HepG2 (cell line): ENCODE results near the gene NOL4L. TPM values are rescaled to one million over a fixed set of nuclear protein-coding genes. Genes with fewer than 3 reads are reported as not detected.

Experiments
- AGO1 ChIP-seq: fragments of 200-400 bp; formaldehyde crosslinking; IDR thresholded peaks from 2 replicates; pipeline ENCODE4 v1.6.1; 2017; ENCODE audit warnings: mild to moderate bottlenecking, low read depth, low read length, moderate library complexity; ENCODE audit not compliant: poor library complexity, severe bottlenecking
- AHDC1 ChIP-seq: sonication (generic); formaldehyde crosslinking; IDR thresholded peaks from 2 replicates; pipeline ENCODE4 v1.5.1; 2020; ENCODE audit warnings: mild to moderate bottlenecking, missing genetic modification reagents, borderline replicate concordance
- ARNT ChIP-seq: fragments of 450-650 bp; IDR thresholded peaks from 2 replicates; pipeline ENCODE4 v1.6.1; 2017
- BHLHE40 ChIP-seq: IDR thresholded peaks from 2 replicates; pipeline ENCODE4 v1.6.1; 2011; ENCODE audit warnings: low read length, improper control_type of control experiment
- CEBPB ChIP-seq: IDR thresholded peaks from 2 replicates; pipeline ENCODE4 v1.6.1; 2011; ENCODE audit warnings: low read depth, low read length, improper control_type of control experiment, borderline replicate concordance
- CENPBD1 ChIP-seq: sonication (generic); formaldehyde crosslinking; IDR thresholded peaks from 2 replicates; pipeline ENCODE4 v1.8.0; 2022; ENCODE audit warnings: missing genetic modification reagents, low read depth, mild to moderate bottlenecking, borderline replicate concordance
- FOSL1 ChIP-seq: sonication (generic); formaldehyde crosslinking; IDR thresholded peaks from 2 replicates; pipeline ENCODE4 v1.9.0; 2021; ENCODE audit warnings: missing genetic modification reagents, borderline replicate concordance
- FUBP1 ChIP-seq: sonication (generic); formaldehyde crosslinking; IDR thresholded peaks from 2 replicates; pipeline ENCODE4 v1.5.1; 2020; ENCODE audit warnings: missing genetic modification reagents, mild to moderate bottlenecking, borderline replicate concordance
- MAFK ChIP-seq, 2 experiments: IDR thresholded peaks in 1 of 2; conservative IDR thresholded peaks in 1 of 2; 2 replicates each; pipeline ENCODE4 v1.6.1; 2011; ENCODE audit warnings: improper control_type of control experiment in 2 of 2, low read length in 2 of 2
- NR0B2 ChIP-seq: sonication (generic); formaldehyde crosslinking; IDR thresholded peaks from 2 replicates; pipeline ENCODE4 v1.4.0; 2020; ENCODE audit warnings: mild to moderate bottlenecking, missing genetic modification reagents
- NR2F6 ChIP-seq, 2 experiments: IDR thresholded peaks; 2 replicates each; pipeline ENCODE4 v1.6.1; 2016; ENCODE audit warnings: antibody characterized with exemption in 1 of 2, mild to moderate bottlenecking in 1 of 2
- RNF2 ChIP-seq: fragments of 450-650 bp; conservative IDR thresholded peaks from 2 replicates; pipeline ENCODE4 v1.6.1; 2016; ENCODE audit warnings: low read depth
- TBP ChIP-seq: sonication (generic); formaldehyde crosslinking; IDR thresholded peaks from 2 replicates; pipeline ENCODE4 v1.5.0; 2020; ENCODE audit warnings: missing genetic modification reagents
- YY1 ChIP-seq: IDR thresholded peaks from 2 replicates; pipeline ENCODE4 v1.6.1; 2011; ENCODE audit warnings: low read length, low read depth, moderate library complexity, mild to moderate bottlenecking; ENCODE audit not compliant: insufficient read depth, insufficient replicate concordance
- ZFP62 ChIP-seq: sonication (generic); formaldehyde crosslinking; IDR thresholded peaks from 2 replicates; pipeline ENCODE4 v1.4.0; 2020; ENCODE audit warnings: missing genetic modification reagents
- ZNF256 ChIP-seq: sonication (generic); formaldehyde crosslinking; conservative IDR thresholded peaks from 2 replicates; pipeline ENCODE4 v1.4.0; 2020; ENCODE audit warnings: missing genetic modification reagents
- ZNF274 ChIP-seq: sonication (generic); formaldehyde crosslinking; IDR thresholded peaks from 2 replicates; pipeline ENCODE4 v1.5.1; 2020; ENCODE audit warnings: mild to moderate bottlenecking, missing genetic modification reagents
- ZNF446 ChIP-seq: sonication (generic); formaldehyde crosslinking; IDR thresholded peaks from 2 replicates; pipeline ENCODE4 v1.5.0; 2020; ENCODE audit warnings: mild to moderate bottlenecking, missing genetic modification reagents
- ZNF562 ChIP-seq: sonication (generic); formaldehyde crosslinking; IDR thresholded peaks from 2 replicates; pipeline ENCODE4 v1.8.0; 2022; ENCODE audit warnings: missing genetic modification reagents, borderline replicate concordance
- ZNF569 ChIP-seq: sonication (generic); formaldehyde crosslinking; IDR thresholded peaks from 2 replicates; pipeline ENCODE4 v1.5.0; 2020; ENCODE audit warnings: mild to moderate bottlenecking, missing genetic modification reagents, moderate library complexity, borderline replicate concordance
- ZNF577 ChIP-seq: sonication (generic); formaldehyde crosslinking; IDR thresholded peaks from 2 replicates; pipeline ENCODE4 v1.4.0; 2020; ENCODE audit warnings: mild to moderate bottlenecking, low read depth, missing genetic modification reagents, borderline replicate concordance
- polyA plus RNA-seq, 8 experiments: library from polyadenylated mRNA; depleted of rRNA in 3 of 8; stranded (reverse) in 7 of 8; unstranded in 1 of 8; fragments of >200 nt; fragmentation: Illumina TruSeq in 4 of 8; extraction: Trizol in 4 of 8; gene quantifications; 2 replicates each; pipeline versions ENCODE4 v1.2.1 to v1.2.3, GENCODE V29; 2011 to 2016; ENCODE audit warnings: low read depth in 4 of 8, missing spikeins in 1 of 8, mixed read lengths in 1 of 8; ENCODE audit not compliant: insufficient read depth in 1 of 8
- total RNA-seq, 5 experiments: library from RNA; depleted of rRNA; stranded (reverse); fragments of >200 nt; fragmentation: Illumina TruSeq; extraction: Trizol; gene quantifications; 2 replicates each; pipeline ENCODE4 v1.2.3, GENCODE V29; 2016; ENCODE audit warnings: low read depth in 1 of 5

NOL4L gene
- total and polyA plus RNA-seq, 2 of the 13 experiments (the other 11 are each of a cell fraction or from before 2014, with no cell fraction given), result 16.6 to 35.4 TPM

- TF ChIP-seq AHDC1 (peak; percentile 98), ARNT (no peak), ZNF446 (CRISPR knock-in tag) (0 out of 2 replicates have a peak, but pooled peaks have one; percentile 24), AGO1 (no peak), NR2F6 (IDR thresholded peaks at IDR 0.05) (peak; percentile 99), NR2F6 (CRISPR knock-in tag; IDR thresholded peaks at IDR 0.05) (peak; percentile 99), FUBP1 (CRISPR knock-in tag) (peak; percentile 95), ZFP62 (CRISPR knock-in tag) (no peak), NR0B2 (CRISPR knock-in tag) (peak; percentile 92), CENPBD1 (CRISPR knock-in tag) (no peak), ZNF569 (CRISPR knock-in tag) (0 out of 2 replicates have a peak, but pooled peaks have one; percentile 59), BHLHE40 (peak; percentile 77; the same call in 1 of the 2 replicates), ZNF577 (CRISPR knock-in tag) (no peak), ZNF274 (CRISPR knock-in tag) (peak; percentile 99), ZNF562 (CRISPR knock-in tag) (no peak), YY1 (peak; percentile 65), MAFK (conservative IDR thresholded peaks at IDR 0.05 in 1 of 2, IDR thresholded peaks at IDR 0.05 in 1 of 2; ENCODE audit: low read length in 2 of 2) (0 out of 4 replicates have a peak, but pooled peaks of 1 of the 2 experiments have one; percentile 19), CEBPB (peak; percentile 20; the same call in 1 of the 2 replicates), RNF2 (peak; percentile 96), ZNF256 (CRISPR knock-in tag) (peak; percentile 94), TBP (CRISPR knock-in tag) (no peak), FOSL1 (CRISPR knock-in tag) (no peak)
Observed at GRCh38 chr20:32543570-32544259, 41.4 kb downstream of the NOL4L start (continued).
